ENCODE data around the gene ETV6. TPM values are rescaled to one million over a fixed set of nuclear protein-coding genes. Genes with fewer than 3 reads are reported as not detected.

The ETV6 gene
- total RNA-seq, 2 experiments from 2014 or later = 28.5 to 30.2 TPM

DNA sequence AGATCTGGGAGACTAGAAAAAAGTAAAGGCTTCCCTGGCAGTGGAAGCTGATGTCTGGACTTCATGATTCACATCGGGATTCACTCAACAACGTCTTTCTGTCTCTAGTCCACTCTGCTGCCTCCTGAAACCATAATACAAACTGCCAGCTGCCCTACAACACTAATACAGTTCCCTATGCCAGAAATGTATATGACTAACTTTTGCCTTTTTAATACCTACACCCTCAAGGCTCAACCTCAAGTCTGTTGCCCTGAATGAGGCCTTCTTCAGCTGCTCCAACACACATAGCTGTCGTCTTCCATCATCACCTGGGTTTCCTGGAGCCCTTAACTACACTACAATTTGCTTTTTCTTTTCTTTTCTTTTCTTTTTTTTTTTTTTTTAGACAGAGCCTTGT is 238.6 kb downstream of the ETV6 start:
- H3K36me3 ChIP-seq (ENCODE audit: insufficient read depth, low read length) = peaks cover 59% of the 10 kb centered on the region
- H3K27ac ChIP-seq (ENCODE audit: low read depth in 1 of 2, low read length in 2 of 2) = no peak overlapping the region
- Mint-ChIP-seq H3K27me3 (no peaks in the 10 kb centered on the region), H3K27ac (no peak overlapping the region), H3K4me1 (ENCODE audit: low read depth) (peaks cover 10% of the 10 kb centered on the region), H3K36me3 (ENCODE audit: low read depth) (peaks cover 91% of the 10 kb centered on the region), H3K9me3 (no peaks in the 10 kb centered on the region), H3K4me3 (no peak overlapping the region)
- ChIA-PET POLR2A (no interaction called here), CTCF (no interaction called here)
- no peak overlapping the region for H3K4me3 ChIP-seq (ENCODE audit: low read length)
- intact Hi-C loops (cut with DNase I, micrococcal nuclease) = no loop called here
- H3K4me1 ChIP-seq (ENCODE audit: insufficient read depth, low read length) = no peaks in the 10 kb centered on the region
- TF ChIP-seq, protein P1, sequence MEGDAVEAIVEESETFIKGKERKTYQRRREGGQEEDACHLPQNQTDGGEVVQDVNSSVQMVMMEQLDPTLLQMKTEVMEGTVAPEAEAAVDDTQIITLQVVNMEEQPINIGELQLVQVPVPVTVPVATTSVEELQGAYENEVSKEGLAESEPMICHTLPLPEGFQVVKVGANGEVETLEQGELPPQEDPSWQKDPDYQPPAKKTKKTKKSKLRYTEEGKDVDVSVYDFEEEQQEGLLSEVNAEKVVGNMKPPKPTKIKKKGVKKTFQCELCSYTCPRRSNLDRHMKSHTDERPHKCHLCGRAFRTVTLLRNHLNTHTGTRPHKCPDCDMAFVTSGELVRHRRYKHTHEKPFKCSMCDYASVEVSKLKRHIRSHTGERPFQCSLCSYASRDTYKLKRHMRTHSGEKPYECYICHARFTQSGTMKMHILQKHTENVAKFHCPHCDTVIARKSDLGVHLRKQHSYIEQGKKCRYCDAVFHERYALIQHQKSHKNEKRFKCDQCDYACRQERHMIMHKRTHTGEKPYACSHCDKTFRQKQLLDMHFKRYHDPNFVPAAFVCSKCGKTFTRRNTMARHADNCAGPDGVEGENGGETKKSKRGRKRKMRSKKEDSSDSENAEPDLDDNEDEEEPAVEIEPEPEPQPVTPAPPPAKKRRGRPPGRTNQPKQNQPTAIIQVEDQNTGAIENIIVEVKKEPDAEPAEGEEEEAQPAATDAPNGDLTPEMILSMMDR (IDR thresholded peaks at IDR 0.05) = no peak
- H3K9me3 ChIP-seq (ENCODE audit: control insufficient read depth in 1 of 2, insufficient read depth in 1 of 2, low read length in 2 of 2) = no peaks in the 10 kb centered on the region
- no peaks in the 10 kb centered on the region for H3K27me3 ChIP-seq (ENCODE audit: control insufficient read depth in 1 of 2, insufficient read depth in 2 of 2, low read length in 2 of 2)
- ATAC-seq (ENCODE audit: poor library complexity) = no peak
- DNase-seq = no peak

- POLR2A ChIA-PET = no interaction called here
- TF ChIP-seq, protein P1 (IDR thresholded peaks at IDR 0.05) = no peak
- no peaks in the 10 kb centered on the region for H3K27me3 ChIP-seq (ENCODE audit: control insufficient read depth in 1 of 2, insufficient read depth in 2 of 2, low read length in 2 of 2)
Measured at GRCh38 chr12:11891346-11891745, 241.9 kb downstream of the ETV6 start.

GRCh38 chr12:11891754-11892386 is 242.4 kb downstream of the ETV6 start:
- ATAC-seq (ENCODE audit: poor library complexity) = no peak
- no peak overlapping the region for H3K27ac Mint-ChIP-seq

More at GRCh38 chr12:11891346-11891745, 241.9 kb downstream of the ETV6 start:
- CTCF ChIA-PET = no interaction called here
- Histone ChIP-seq H3K36me3 (ENCODE audit: insufficient read depth, low read length) (peaks cover 35% of the 10 kb centered on the region), H3K9me3 (ENCODE audit: control insufficient read depth in 1 of 2, insufficient read depth in 1 of 2, low read length in 2 of 2) (no peaks in the 10 kb centered on the region), H3K27ac (ENCODE audit: low read depth in 1 of 2, low read length in 2 of 2) (no peak overlapping the region), H3K4me1 (ENCODE audit: insufficient read depth, low read length) (peaks cover 4% of the 10 kb centered on the region), H3K4me3 (ENCODE audit: low read length) (no peak overlapping the region)
- H3K27me3 Mint-ChIP-seq = no peaks in the 10 kb centered on the region
- ATAC-seq (ENCODE audit: poor library complexity) (no peak), DNase-seq (no peak)
- H3K27ac Mint-ChIP-seq = no peak overlapping the region
- peaks cover 67% of the 10 kb centered on the region for H3K36me3 Mint-ChIP-seq (ENCODE audit: low read depth)
- no peak overlapping the region for H3K4me3 Mint-ChIP-seq
- H3K9me3 Mint-ChIP-seq = no peaks in the 10 kb centered on the region
- H3K4me1 Mint-ChIP-seq (ENCODE audit: low read depth) = peaks cover 25% of the 10 kb centered on the region
- intact Hi-C loops (cut with DNase I, micrococcal nuclease) = no loop called here

More at GRCh38 chr12:11891754-11892386, 242.4 kb downstream of the ETV6 start:
- H3K4me1 ChIP-seq (ENCODE audit: insufficient read depth, low read length) = peaks cover 4% of the 10 kb centered on the region
- H3K27me3 ChIP-seq (ENCODE audit: control insufficient read depth in 1 of 2, insufficient read depth in 2 of 2, low read length in 2 of 2) = no peaks in the 10 kb centered on the region
- no peak overlapping the region for H3K4me3 ChIP-seq (ENCODE audit: low read length)
- no peak for DNase-seq
- Mint-ChIP-seq H3K9me3 (no peaks in the 10 kb centered on the region), H3K4me3 (no peak overlapping the region), H3K27me3 (no peaks in the 10 kb centered on the region), H3K36me3 (ENCODE audit: low read depth) (peaks cover 62% of the 10 kb centered on the region), H3K4me1 (ENCODE audit: low read depth) (peaks cover 25% of the 10 kb centered on the region)
- TF ChIP-seq, protein P1 (IDR thresholded peaks at IDR 0.05) = no peak
- ChIA-PET CTCF (no interaction called here), POLR2A (no interaction called here)
- H3K9me3 ChIP-seq (ENCODE audit: control insufficient read depth in 1 of 2, insufficient read depth in 1 of 2, low read length in 2 of 2) = no peaks in the 10 kb centered on the region
- peaks cover 31% of the 10 kb centered on the region for H3K36me3 ChIP-seq (ENCODE audit: insufficient read depth, low read length)
- intact Hi-C loops (cut with DNase I, micrococcal nuclease) = no loop called here
- H3K27ac ChIP-seq (ENCODE audit: low read depth in 1 of 2, low read length in 2 of 2) = no peak overlapping the region
